Ovary (tissue), 9 donors: ENCODE measurements around the gene ACSL3. TPM values are rescaled to one million over a fixed set of nuclear protein-coding genes. Genes with fewer than 3 reads are reported as not detected.

Experiments used
- DNase-seq, 5 donors: peaks; one replicate each; pipeline ENCODE4 v3.0.0-alpha.2; 2019 to 2020
- H3K27ac ChIP-seq, 2 donors: fragments of 200-600 bp; one replicate each; pipeline versions ENCODE4 v1.5.1 to v1.8.0; 2019 to 2022
- H3K27me3 ChIP-seq: fragments of 200-600 bp; one replicate; pipeline ENCODE4 v1.8.0; 2022
- H3K36me3 ChIP-seq: fragments of 200-600 bp; sonication (generic); one replicate; pipeline ENCODE4 v1.5.1; 2019
- H3K4me1 ChIP-seq: one replicate; pipeline ENCODE4 v1.8.1; 2013; ENCODE audit warnings: mild to moderate bottlenecking, moderate library complexity; ENCODE audit not compliant: insufficient read depth
- H3K4me3 ChIP-seq: fragments of 200-600 bp; sonication (generic); one replicate; pipeline ENCODE4 v1.5.1; 2017
- H3K9me3 ChIP-seq, 2 donors: fragments of 200-600 bp in 1 of 2; sonication (generic) in 1 of 2; one replicate each; pipeline versions ENCODE4 v1.5.1 to v1.8.1; 2013 to 2019; ENCODE audit warnings: mild to moderate bottlenecking in 1 of 2, moderate library complexity in 1 of 2
- EP300 ChIP-seq: sonication (generic); formaldehyde crosslinking; IDR thresholded peaks from one replicate; pipeline ENCODE4 v1.6.1; 2017; ENCODE audit warnings: antibody characterized with exemption
- POLR2A ChIP-seq: fragments of 450-650 bp; IDR thresholded peaks from one replicate; pipeline ENCODE4 v1.6.1; 2017; ENCODE audit warnings: antibody characterized with exemption, mild to moderate bottlenecking, moderate library complexity
- WGBS, 3 donors: extraction: QIAGEN DNeasy Blood & Tissue Kit in 1 of 3; methylation state at CpG; one replicate each; pipeline versions ENCODE4 v1.1.5 to v1.1.7; 2013 to 2017; 5-methylcytosine and 5-hydroxymethylcytosine counted together
- intact Hi-C, 4 donors: fragments of 100-400 bp; cut with DNase I; formaldehyde crosslinking; loops; one replicate each; pipeline versions ENCODE4 v1.11.0 to v1.15.1; 2022 to 2023
- polyA plus RNA-seq, 2 donors: library from polyadenylated mRNA; stranded (reverse); fragments of 200-250 nt in 1 of 2; fragments of 350-450 nt in 1 of 2; fragmentation: Illumina TruSeq in 1 of 2; extraction: RNeasy Lipid Tissue Mini Kit (QIAGEN cat#74804) in 1 of 2; gene quantifications; one replicate each; pipeline ENCODE4 v1.2.3, GENCODE V29; 2013 to 2014
- total RNA-seq, 7 donors: library from RNA; depleted of rRNA in 2 of 7; stranded (reverse); fragments of >200 nt in 2 of 7; fragmentation: NEBNext Ultra II Directional in 3 of 7; extraction: Animal tissue kit (Norgen Biotek cat#: 25700) in 3 of 7; gene quantifications; one replicate each; pipeline versions ENCODE4 v1.1.0 to v1.2.4, GENCODE V29; 2016 to 2023
- TF ChIP-seq, protein P1 (sequence below), 3 donors: fragments of 450-650 bp in 2 of 3; fragments of 200-600 bp in 1 of 3; IDR thresholded peaks; one replicate each; pipeline versions ENCODE4 v1.5.1 to v1.8.0; 2016 to 2022; ENCODE audit warnings: antibody characterized with exemption in 3 of 3, mild to moderate bottlenecking in 1 of 3
- donor health status: DM: no; HTN: no; CAD: no; lungs with moderate emphysema.
- donor health status: DM: no; HTN: no; CAD: no.
- donor health status: Bipolar disorder and iron deficiency.
- donor health status: DM: yes; HTN: yes; CAD: no.
- donor health status: DM: no; HTN: no; CAD: no.
- donor health status: DM: yes; HTN: yes; CAD: no.

Gene ACSL3
- total and polyA plus RNA-seq, 9 donors: 14.0 to 85.1 (median 46.0) TPM

DNA sequence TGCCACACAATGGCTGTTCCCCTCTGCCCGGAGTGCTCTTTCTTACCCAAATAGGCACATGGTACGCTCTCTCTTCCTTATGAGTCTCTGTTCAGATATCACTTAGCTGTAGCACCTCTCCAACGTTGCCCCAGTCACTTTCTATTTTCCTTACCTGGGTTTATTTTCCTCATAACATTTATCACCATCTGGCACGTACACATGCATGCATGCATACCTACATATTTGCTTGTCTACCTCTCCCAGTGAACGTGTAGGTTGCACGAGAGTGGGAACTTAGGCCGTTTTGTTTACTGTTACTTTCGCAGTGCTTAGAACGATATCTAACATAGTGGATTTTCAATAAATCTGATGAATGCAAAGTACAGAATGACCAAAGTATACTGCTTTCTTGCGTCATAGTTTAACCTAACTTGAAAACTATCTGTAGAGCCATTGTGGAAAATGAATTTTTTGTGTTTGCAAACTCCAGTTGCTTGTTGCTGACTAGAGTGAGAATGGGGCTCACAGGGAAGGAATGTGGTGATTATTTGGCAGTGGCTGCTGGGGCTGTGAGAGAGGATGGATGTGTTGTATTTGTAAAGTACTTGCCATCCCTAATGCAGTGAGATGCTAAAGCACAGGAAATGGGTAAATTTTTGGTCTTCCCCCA is 47.1 kb downstream of the ACSL3 start:
- Histone ChIP-seq H3K4me1 (peaks cover 5% of the 10 kb centered on the region), H3K36me3 (no peaks in the 10 kb centered on the region), H3K9me3 (no peaks in the 10 kb centered on the region), H3K27me3 (no peaks in the 10 kb centered on the region), H3K27ac (no peak overlapping the region), H3K4me3 (no peak overlapping the region)
- intact Hi-C loops: loop anchor here in 3 of 4 donors (5.0 to 10.0 kb wide), 2 partner anchors 201 to 203 kb away; no protein-coding TSS in a partner anchor
- TF ChIP-seq EP300: no peak
- TF ChIP-seq POLR2A: no peak
- TF ChIP-seq, protein P1, sequence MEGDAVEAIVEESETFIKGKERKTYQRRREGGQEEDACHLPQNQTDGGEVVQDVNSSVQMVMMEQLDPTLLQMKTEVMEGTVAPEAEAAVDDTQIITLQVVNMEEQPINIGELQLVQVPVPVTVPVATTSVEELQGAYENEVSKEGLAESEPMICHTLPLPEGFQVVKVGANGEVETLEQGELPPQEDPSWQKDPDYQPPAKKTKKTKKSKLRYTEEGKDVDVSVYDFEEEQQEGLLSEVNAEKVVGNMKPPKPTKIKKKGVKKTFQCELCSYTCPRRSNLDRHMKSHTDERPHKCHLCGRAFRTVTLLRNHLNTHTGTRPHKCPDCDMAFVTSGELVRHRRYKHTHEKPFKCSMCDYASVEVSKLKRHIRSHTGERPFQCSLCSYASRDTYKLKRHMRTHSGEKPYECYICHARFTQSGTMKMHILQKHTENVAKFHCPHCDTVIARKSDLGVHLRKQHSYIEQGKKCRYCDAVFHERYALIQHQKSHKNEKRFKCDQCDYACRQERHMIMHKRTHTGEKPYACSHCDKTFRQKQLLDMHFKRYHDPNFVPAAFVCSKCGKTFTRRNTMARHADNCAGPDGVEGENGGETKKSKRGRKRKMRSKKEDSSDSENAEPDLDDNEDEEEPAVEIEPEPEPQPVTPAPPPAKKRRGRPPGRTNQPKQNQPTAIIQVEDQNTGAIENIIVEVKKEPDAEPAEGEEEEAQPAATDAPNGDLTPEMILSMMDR (IDR thresholded peaks at IDR 0.05): no peak
- no peak for DNase-seq
- WGBS, 3 donors: 85 to 91% (median 87%) methylated on average over 10 of the region's 10 CpGs

DNA sequence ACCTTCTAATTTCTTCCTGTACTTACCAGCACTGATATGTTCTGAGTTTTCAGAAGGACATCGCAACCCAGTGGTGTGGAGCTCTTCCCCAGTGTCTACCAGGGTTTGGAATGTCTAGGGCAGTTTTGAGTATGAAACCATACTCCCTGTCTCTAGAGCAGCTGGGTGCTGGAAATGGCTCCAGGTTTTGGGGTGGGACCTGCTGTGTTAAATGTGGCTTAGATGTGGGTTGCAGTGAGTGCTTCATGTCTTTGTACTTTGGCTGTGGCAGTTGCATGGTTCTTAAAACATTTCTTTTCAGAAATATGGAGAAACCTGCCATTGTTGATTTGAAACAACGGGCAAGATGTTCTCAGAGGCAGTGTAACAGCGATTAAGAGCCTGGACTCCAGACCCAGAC is 48.5 kb downstream of the ACSL3 start:
- Histone ChIP-seq H3K9me3 (no peaks in the 10 kb centered on the region), H3K27ac (no peak overlapping the region), H3K4me1 (peaks cover 5% of the 10 kb centered on the region), H3K4me3 (no peak overlapping the region), H3K27me3 (no peaks in the 10 kb centered on the region), H3K36me3 (no peaks in the 10 kb centered on the region)
- intact Hi-C loops: loop anchor here in 3 of 4 donors (5.0 to 10.0 kb wide), 2 partner anchors 202 to 204 kb away; no protein-coding TSS in a partner anchor
- DNase-seq: no peak
- TF ChIP-seq POLR2A: no peak
- no peak for TF ChIP-seq EP300
- TF ChIP-seq, protein P1 (IDR thresholded peaks at IDR 0.05): no peak
- 97% methylated on average over 3 of the region's 3 CpGs for WGBS, 3 donors

DNA sequence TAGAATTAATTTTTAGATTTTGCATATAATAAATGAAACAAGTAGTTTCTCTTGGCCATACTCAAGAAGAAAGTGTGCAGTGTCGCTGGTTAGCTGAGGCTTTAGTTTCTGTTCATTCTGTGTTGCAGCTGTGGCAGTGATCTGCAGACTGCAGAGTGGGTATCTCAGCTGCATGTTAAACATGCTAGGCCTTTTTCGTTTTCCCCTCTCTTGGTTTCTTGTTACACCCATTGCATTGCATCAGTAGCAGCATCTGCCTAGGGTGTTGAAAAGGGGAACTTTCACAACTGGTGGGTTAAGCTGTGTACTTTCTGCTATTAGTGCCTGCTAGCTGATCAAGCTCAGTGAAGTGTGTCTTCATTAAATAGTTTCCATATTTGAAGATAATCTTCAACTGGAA is 51.3 kb downstream of the ACSL3 start:
- Histone ChIP-seq H3K4me3 (no peak overlapping the region), H3K27ac (no peak overlapping the region), H3K27me3 (no peaks in the 10 kb centered on the region), H3K4me1 (peaks cover 3% of the 10 kb centered on the region), H3K9me3 (no peaks in the 10 kb centered on the region), H3K36me3 (no peaks in the 10 kb centered on the region)
- no peak for DNase-seq
- 77 to 79% (median 77%) methylated on average over 2 of the region's 2 CpGs for WGBS, 3 donors
- TF ChIP-seq EP300 (no peak), POLR2A (no peak)
- TF ChIP-seq, protein P1 (IDR thresholded peaks at IDR 0.05): no peak
- intact Hi-C loops: no loop called here

DNA sequence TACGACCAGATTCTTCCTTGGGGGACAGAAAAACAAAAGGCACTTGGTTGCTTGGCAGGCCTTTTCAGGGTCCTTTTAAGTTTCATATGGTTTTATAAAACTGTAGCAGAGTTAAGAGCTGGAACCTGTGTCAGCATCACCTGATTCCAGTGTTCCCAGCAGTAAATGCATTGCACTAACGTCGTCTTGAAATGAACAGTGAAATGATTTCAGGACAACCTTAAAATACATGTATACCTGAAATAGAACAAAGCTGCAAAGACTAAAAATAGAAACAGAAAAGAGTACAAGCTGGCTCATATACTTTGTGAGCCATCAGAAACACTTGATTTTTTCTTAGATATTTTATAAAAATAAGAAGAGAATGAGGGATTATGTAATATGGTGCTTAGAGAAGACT is 51.9 kb downstream of the ACSL3 start:
- H3K4me3 ChIP-seq: no peak overlapping the region
- H3K4me1 ChIP-seq: peaks cover 3% of the 10 kb centered on the region
- no peaks in the 10 kb centered on the region for H3K9me3 ChIP-seq
- H3K36me3 ChIP-seq: no peaks in the 10 kb centered on the region
- no peak overlapping the region for H3K27ac ChIP-seq
- no peak for DNase-seq
- H3K27me3 ChIP-seq: no peaks in the 10 kb centered on the region
- TF ChIP-seq EP300 (no peak), POLR2A (no peak)
- TF ChIP-seq, protein P1 (IDR thresholded peaks at IDR 0.05): no peak
- intact Hi-C loops: no loop called here
- 83 to 93% (median 89%) methylated on average over 3 of the region's 3 CpGs for WGBS, 3 donors
